Muscle of arm (tissue), 14 donors: ENCODE data around the gene OR4Q2. TPM values are rescaled to one million over a fixed set of nuclear protein-coding genes. Genes with fewer than 3 reads are reported as not detected.
"Not testable (repeated sequence)": the region's sequence is repeated elsewhere in the genome, so short reads cannot be mapped to it uniquely, and the experiment has no call there.

Experiments
- DNase-seq: peaks from one replicate; pipeline ENCODE4 v3.0.0-alpha.2; 2013
- long read RNA-seq, 11 donors: transcript quantifications; one replicate each; lab custom pipeline, GENCODE V29; 2026
- polyA plus RNA-seq, 12 donors: library from polyadenylated mRNA; unstranded; fragments of 120-200 nt; gene quantifications; one replicate each; pipeline ENCODE4 v1.2.1, GENCODE V29; 2013; ENCODE audit not compliant: insufficient read length in 12 of 12

OR4Q2 gene
- polyA plus RNA-seq: not detected
- long read RNA-seq, donor 1: 0 reads
- long read RNA-seq, donor 2: 0 reads
- long read RNA-seq, donor 3: 0 reads
- long read RNA-seq, donor 4: 0 reads
- long read RNA-seq, donor 5: 0 reads
- long read RNA-seq, donor 6: 0 reads
- long read RNA-seq, donor 7: 0 reads
- long read RNA-seq, donor 8: 0 reads
- long read RNA-seq, donor 9: 0 reads
- long read RNA-seq, donor 10: 0 reads
- long read RNA-seq, donor 11: 0 reads

DNA sequence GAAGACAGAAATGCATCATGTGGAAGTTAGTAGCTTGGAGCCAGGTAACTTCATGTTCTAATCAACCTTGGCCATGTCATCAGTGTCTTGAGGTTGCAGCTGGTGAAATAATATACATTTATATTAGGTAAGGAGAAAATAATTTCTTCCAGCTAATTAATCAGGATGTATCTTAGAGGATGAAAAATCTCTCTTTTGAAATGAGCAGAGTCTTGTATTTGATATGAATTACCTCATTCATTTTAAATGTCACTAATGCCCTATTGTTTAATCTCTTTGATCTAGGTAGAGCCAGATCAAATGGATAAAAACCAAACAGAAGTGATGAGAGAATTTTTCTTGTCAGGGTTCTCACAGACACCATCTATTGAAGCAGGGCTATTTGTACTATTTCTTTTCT lies at the start of gene OR4Q2:
OR4Q2 (plus strand) TSS at position 301 of the 400 bp plus-strand sequence.
- DNase-seq: no peak

- not testable (repeated sequence) for DNase-seq
Observed at GRCh38 chr14:19969735-19970134, 32.2 kb upstream of the OR4Q2 start.

DNA sequence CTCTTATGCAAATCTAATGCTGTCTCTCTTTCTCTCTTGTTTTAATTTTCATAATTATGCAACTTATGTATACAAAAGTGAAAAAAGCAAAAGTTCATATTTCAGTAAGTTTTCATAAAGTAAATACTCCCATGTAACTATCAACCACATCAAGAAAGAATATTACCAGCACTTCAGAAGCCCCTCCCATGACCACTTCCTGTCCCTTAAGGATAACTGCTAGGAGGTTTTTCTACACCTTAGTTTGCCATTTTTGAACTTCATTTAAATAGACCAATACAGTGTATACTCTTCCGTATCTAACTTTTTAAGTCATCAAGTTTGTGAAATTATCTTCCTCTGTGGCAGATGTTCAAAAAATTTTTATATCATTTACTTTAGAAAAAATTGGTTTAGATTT lies 27.1 kb upstream of the OR4Q2 start:
- DNase-seq: no peak

DNA sequence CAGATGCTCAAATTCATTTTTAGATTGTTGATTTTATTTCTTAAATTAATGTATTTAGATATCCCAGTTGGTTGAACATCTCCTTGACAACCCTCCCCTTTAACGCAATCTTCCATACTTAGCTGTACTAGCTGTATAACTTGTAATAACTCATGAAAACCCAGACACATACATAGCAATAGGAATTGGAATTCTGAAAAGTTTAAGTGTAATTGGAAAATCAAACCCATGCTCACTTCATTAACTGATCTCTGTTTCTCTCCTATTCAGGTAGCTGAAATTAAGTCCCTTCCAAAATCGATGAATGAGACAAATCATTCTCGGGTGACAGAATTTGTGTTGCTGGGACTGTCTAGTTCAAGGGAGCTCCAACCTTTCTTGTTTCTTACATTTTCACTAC lies 26.7 kb upstream of the OR4Q2 start, which contains the start of gene OR4K15:
OR4K15 (plus strand) TSS at position 301 of the 400 bp plus-strand sequence; CDS start at position 301, 0 bp downstream.
- DNase-seq: no peak

DNA sequence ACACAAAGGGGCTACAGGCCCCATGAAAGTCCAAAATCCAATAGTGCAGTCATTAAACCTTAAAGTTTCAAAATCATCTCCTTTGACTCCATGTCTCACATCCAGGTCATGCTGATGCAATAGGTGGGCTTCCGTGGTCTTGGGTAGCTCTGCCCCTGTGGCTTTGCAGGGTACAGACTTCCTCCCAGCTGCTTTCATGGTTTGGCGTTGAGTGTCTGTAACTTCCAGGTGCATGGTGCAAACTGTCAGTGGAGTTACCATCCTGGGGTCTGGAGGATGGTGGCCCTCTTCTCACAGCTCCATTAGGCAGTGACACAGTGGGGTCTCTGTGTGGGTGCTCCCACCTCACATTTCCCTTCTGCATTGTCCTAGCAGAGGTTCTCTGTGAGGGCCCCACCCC lies 8.5 kb upstream of the OR4Q2 start:
- DNase-seq: no peak

DNA sequence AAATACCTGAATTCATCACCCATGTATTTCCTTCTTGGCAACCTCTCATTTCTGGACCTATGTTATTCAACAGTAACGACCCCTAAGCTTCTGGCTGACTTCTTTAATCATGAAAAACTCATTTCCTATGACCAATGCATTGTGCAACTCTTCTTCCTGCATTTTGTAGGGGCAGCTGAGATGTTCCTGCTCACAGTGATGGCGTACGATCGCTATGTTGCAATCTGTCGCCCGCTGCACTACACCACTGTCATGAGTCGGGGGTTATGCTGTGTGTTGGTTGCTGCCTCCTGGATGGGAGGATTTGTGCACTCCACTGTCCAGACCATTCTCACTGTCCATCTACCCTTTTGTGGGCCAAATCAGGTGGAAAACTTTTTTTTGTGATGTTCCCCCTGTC lies 356 bp downstream of the OR4Q2 start:
- no peak for DNase-seq

DNA sequence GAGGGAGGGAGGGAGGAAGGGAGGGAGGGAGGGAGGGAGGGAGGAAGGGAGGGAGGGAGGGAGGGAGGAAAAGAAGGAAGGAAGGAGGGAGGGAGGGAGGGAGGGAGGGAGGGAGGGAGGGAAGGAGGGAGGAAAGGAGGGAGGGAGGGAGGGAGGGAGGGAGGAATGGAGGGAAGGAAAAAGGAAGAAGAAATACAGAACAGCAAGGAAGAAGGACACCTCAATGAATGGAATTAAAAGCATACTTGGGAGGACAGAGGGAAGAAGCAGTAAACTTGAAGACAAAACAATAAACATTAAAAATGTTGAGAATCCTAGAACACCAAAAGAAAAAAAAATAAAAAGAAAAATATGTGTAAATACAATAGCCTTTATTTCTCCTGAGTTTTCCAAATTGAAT lies 6.2 kb downstream of the OR4Q2 start:
- DNase-seq: no peak

- DNase-seq: no peak
Observed at GRCh38 chr14:20019257-20019865, 17.4 kb downstream of the OR4Q2 start, which contains the start of gene OR4K14. TSS of gene OR4K14 (minus strand) at chr14:20019307. CDS start at chr14:20015193, 4,114 bp downstream.

DNA sequence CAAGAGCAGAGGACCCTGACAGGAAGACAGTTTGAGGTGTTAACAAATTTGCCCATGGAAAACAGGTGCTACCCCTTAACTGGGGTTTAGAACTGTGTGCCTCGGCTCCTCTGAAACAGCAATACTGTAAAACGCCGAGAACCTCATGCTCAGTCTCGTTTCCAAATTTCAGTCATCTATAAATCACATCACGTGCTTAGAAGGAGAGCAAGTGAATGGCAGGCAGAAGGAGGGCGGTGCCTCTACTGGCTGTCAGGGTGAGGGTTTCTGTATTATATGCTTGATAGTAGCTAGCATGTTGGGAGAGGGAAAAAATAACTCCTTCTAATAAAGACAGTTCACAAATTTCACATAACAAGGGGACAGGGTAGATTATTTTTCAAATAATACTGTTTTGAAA lies 29.1 kb downstream of the OR4Q2 start:
- DNase-seq: no peak

DNA sequence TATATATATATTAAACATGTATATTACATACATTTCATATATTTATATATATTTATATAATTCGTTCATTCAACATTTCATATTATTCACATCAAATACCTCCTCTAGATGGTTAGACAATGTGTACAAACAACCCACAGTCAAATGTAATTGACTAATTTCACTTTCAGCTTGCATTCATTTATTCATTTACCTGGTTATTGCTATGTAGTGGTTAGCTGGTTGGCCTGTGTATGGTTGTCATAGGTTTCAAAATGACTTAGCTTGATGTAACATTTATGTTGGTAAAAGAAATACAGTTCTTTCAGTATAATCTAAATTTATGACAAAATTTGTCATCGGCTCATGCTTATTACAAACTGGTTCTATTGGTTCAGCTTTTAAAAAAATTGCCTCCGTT lies 33.5 kb downstream of the OR4Q2 start:
- no peak for DNase-seq

DNA sequence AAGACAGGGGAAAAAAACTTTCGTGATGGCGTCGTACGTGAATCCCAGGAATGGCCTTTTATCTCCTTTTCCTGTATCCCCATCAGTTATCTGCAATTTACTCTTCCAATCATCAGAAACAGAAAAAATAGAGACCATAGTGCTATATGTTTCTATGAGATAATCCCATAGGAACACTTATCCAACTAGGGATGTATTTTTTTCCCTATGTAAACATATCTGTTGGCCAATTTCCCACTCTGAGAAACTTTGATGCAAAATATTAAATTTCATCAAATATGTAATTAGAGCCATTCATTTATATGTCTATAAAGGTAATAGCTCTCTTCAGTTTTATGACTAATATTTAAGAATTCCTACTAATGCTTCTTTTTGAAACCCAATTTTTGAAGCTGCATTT lies 34.0 kb downstream of the OR4Q2 start, which contains the start of gene OR4K13:
OR4K13 (minus strand) TSS at position 101 of the 400 bp plus-strand sequence. CDS start 1,280 bp downstream, outside the sequence.
- no peak for DNase-seq

DNA sequence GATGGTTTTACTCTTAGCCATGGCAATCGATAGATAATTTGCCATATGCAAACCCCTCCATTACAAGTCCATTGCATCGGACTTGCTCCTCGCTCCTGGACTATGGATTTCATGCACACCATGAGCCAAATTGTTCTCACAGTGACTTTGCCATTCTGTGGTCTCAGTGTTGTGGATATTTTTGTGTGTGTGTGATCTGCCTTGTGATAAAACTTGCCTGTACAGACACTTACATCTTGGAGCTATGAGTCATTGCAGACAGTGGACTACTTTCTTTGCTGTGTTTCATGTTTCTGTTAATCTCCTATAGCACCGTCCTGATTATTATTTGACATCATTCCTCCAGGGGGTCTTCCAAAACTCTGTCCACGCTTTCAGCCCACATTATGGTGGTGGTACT lies 42.3 kb downstream of the OR4Q2 start:
- DNase-seq: no peak

GRCh38 chr14:20048202-20048601 lies 46.2 kb downstream of the OR4Q2 start:
- no peak for DNase-seq

Other genes starting within 250 kb of the OR4Q2 start
- gene OR4M1, start 228.7 kb upstream of the OR4Q2 start, polyA plus RNA-seq: not detected
- not detected for gene OR4N2, start 198.4 kb upstream of the OR4Q2 start, polyA plus RNA-seq
- under 1 TPM in 1 of 12 donors, not detected in 11; 0.01 TPM for gene OR4K2, start 127.0 kb upstream of the OR4Q2 start, polyA plus RNA-seq
- not detected for gene OR4K5, start 81.6 kb upstream of the OR4Q2 start, polyA plus RNA-seq
- not detected for gene OR4K1, start 71.2 kb upstream of the OR4Q2 start, polyA plus RNA-seq
- not detected for gene OR4K15, start 26.6 kb upstream of the OR4Q2 start, polyA plus RNA-seq
- gene OR4K14, start 17.1 kb downstream of the OR4Q2 start, polyA plus RNA-seq: not detected
- not detected for gene OR4K13, start 33.9 kb downstream of the OR4Q2 start, polyA plus RNA-seq
- gene OR4L1, start 57.9 kb downstream of the OR4Q2 start, polyA plus RNA-seq: not detected
- gene OR4K17, start 108.6 kb downstream of the OR4Q2 start, polyA plus RNA-seq: under 1 TPM in 5 of 12 donors, not detected in 7; 0.03 to 0.07 (median 0.04) TPM
- gene OR4N5, start 136.7 kb downstream of the OR4Q2 start, polyA plus RNA-seq: not detected
- not detected for gene OR11G2, start 188.7 kb downstream of the OR4Q2 start, polyA plus RNA-seq
- gene OR11H6, start 221.5 kb downstream of the OR4Q2 start, polyA plus RNA-seq: not detected
- gene OR11H7, start 226.8 kb downstream of the OR4Q2 start, polyA plus RNA-seq: under 1 TPM in 7 of 12 donors, not detected in 5; 0.23 to 0.53 (median 0.35) TPM
- gene OR11H4, start 237.1 kb downstream of the OR4Q2 start, polyA plus RNA-seq: not detected